ENCODE results near the gene HBEGF.

The HBEGF gene

GRCh38 chr5:140336388-140336787, 10.0 kb downstream of the HBEGF start:
- no peak for DNase-seq (ENCODE audit: low spot score)

- no peak for DNase-seq (ENCODE audit: low spot score)
Measured at GRCh38 chr5:140331638-140332037, 14.8 kb downstream of the HBEGF start.

GRCh38 chr5:140329739-140330481, 16.5 kb downstream of the HBEGF start:
- no peak for DNase-seq (ENCODE audit: low spot score)

GRCh38 chr5:140328036-140328764, 18.2 kb downstream of the HBEGF start:
- no peak for DNase-seq (ENCODE audit: low spot score)

GRCh38 chr5:140327589-140327988, 18.8 kb downstream of the HBEGF start:
- DNase-seq (ENCODE audit: low spot score) = no peak

GRCh38 chr5:140325486-140325885, 20.9 kb downstream of the HBEGF start:
- no peak for DNase-seq (ENCODE audit: low spot score)

GRCh38 chr5:140324617-140325241, 21.7 kb downstream of the HBEGF start:
- DNase-seq (ENCODE audit: low spot score) = no peak

GRCh38 chr5:140324041-140324600, 22.3 kb downstream of the HBEGF start:
- no peak for DNase-seq (ENCODE audit: low spot score)

- DNase-seq (ENCODE audit: low spot score) = no peak
Measured at GRCh38 chr5:140322751-140323731, 23.4 kb downstream of the HBEGF start.

- no peak for DNase-seq (ENCODE audit: low spot score)
Measured at GRCh38 chr5:140321796-140322195, 24.6 kb downstream of the HBEGF start.

- no peak for DNase-seq (ENCODE audit: low spot score)
Measured at GRCh38 chr5:140319833-140320232, 26.6 kb downstream of the HBEGF start.

GRCh38 chr5:140318792-140319191, 27.6 kb downstream of the HBEGF start:
- DNase-seq (ENCODE audit: low spot score) = no peak

GRCh38 chr5:140317859-140318258, 28.5 kb downstream of the HBEGF start:
- DNase-seq (ENCODE audit: low spot score) = no peak

- DNase-seq (ENCODE audit: low spot score) = no peak
Measured at GRCh38 chr5:140312791-140313189, 33.6 kb downstream of the HBEGF start.

- no peak for DNase-seq (ENCODE audit: low spot score)
Measured at GRCh38 chr5:140312067-140312790, 34.2 kb downstream of the HBEGF start.

GRCh38 chr5:140311011-140311467, 35.4 kb downstream of the HBEGF start:
- DNase-seq (ENCODE audit: low spot score) = no peak

- no peak for DNase-seq (ENCODE audit: low spot score)
Measured at GRCh38 chr5:140310434-140310833, 36.0 kb downstream of the HBEGF start.

- no peak for DNase-seq (ENCODE audit: low spot score)
Measured at GRCh38 chr5:140309706-140310249, 36.6 kb downstream of the HBEGF start.

GRCh38 chr5:140305471-140305870, 40.9 kb downstream of the HBEGF start:
- DNase-seq (ENCODE audit: low spot score) = no peak

GRCh38 chr5:140303966-140304365, 42.4 kb downstream of the HBEGF start:
- no peak for DNase-seq (ENCODE audit: low spot score)

All from CD4-positive, alpha-beta T cell treated with Interleukin-15 for 4 hours (primary cell).